ENCODE measurements around the gene BEX2.
"Not testable (repeated sequence)": the region's sequence is repeated elsewhere in the genome, so short reads cannot be mapped to it uniquely, and the experiment has no call there.

Gene BEX2

DNA sequence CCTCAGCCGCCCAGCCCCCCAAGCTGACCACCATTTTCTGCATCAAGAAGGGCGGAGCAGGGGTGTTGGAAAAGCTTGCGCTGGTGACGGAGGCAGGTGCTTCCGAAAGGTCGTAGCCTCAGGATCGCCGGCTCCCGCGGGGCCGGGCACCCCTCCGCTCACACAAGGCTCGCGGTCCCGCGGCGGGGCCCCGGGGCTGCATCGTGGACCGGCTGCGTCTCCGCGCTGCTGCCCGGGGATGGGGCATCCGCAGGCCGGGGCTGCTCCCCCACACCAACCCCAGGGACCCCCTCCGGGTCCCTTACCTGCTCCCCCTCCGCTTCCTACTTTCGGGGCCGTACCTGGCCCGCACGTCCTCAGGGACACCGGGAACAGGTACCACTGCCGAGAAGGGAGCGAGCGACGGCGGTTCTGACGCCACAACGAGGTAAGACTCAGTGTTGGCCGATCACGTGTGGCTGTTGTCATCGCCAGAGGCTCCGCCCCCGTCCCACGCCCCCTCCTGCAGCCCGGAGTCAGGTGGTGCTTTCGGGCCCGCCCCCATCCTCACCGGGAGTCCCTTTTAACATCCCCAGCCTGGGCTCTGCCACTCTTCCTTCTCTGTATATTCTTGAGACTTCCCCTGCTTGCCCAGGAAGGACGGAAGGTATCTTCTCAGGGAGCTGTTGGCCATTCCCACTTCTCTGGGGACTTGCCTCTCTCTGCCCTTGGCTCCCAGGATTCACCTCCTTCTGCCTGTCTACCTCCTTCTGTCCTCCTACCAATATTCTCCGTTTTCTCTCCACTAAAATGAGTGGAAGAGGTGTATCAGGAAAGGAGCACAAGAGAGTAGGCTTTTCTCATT lies at the start of gene BEX2:
TSS of gene BEX2 (minus strand) at position 436 of the 844 bp plus-strand sequence. CDS start 1,014 bp downstream, outside the sequence.
- peak; percentile 47 to 69 for DNase-seq (ENCODE audit: low read depth in 2 of 2)

- DNase-seq (ENCODE audit: low read depth in 2 of 2): no peak
These were observed 49.3 kb upstream of the BEX2 start for GRCh38 chrX:103360092-103360491.

GRCh38 chrX:103359605-103360004 lies 48.8 kb upstream of the BEX2 start:
- not testable (repeated sequence) for DNase-seq (ENCODE audit: low read depth in 2 of 2)

GRCh38 chrX:103357871-103358270 lies 47.1 kb upstream of the BEX2 start:
- no peak for DNase-seq (ENCODE audit: low read depth in 2 of 2)

- no peak for DNase-seq (ENCODE audit: low read depth in 2 of 2)
These were observed 46.1 kb upstream of the BEX2 start for GRCh38 chrX:103356858-103357257.

DNA sequence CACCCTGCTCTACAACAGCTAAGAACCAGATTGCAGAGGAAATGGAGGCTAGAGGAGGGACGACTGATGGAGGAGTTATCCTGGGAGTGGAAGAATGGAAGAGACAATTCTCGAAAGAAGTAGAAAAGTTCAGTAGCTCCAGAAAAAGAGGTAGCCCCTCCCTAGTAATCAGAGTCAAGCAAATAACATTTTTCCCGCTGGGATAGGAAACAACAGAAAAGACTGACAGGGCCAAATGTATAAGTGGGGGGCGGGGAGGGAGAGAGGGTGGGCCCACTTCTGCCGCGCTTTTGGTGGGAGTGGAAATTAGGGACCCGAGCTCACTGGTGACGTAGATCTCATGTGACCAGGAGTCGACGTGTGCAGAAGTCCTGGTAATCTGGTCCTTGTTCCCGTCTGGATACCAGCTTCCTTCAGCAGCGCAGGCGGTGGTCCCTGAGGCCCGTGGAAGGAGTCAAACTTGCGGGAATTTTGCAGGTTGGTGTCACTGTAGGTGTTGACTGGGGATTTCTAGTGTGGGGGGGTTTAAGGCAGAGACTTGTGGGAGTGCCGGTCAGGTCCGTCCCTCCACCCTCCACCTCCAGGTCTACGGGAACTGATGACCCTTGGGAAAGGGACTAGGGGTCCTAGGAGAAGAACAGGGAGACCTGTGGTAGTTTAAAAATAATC lies 45.5 kb upstream of the BEX2 start, which contains the start of gene TCEAL9:
TSS of gene TCEAL9 (plus strand) at position 377 of the 669 bp plus-strand sequence. CDS start 1,179 bp downstream, outside the sequence.
- DNase-seq (ENCODE audit: low read depth in 2 of 2): no peak

DNA sequence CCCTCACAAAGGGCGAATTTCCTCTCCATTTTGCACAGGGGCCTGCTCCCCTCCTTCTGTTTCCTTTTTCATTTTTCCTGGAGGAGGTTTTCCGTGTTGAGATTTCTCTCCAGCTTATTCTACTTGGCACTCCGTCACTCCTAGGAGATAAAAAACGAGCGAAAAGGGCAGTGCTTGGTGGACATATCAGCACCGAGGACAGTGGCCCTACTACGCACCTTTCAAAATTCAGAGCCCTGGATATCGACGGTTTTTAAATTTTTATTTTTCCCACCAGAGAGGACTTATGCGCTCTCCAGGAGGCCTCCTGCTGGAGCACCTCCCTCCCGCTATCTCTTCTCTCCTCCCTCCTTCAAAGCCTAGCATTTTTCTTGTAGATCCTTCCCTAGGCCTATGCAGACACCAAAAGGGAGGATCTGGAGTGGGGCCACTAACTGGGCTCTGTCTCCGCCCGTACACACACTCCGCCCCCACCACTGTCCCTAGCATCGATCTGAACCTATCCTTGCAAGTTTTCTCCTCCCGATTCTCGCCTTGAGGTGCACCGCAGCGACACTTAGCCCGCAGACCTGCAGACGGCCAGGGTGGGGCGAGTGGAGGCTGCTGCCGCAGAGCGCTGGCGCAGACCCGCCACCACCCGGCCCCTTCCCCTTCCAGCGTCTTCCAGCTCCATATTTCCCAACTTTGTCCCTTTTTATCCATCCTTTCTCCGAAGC lies 37.0 kb upstream of the BEX2 start:
- no peak for DNase-seq (ENCODE audit: low read depth in 2 of 2)

- DNase-seq (ENCODE audit: low read depth in 2 of 2): no peak
These were observed 33.8 kb upstream of the BEX2 start for GRCh38 chrX:103344606-103345005.

- DNase-seq (ENCODE audit: low read depth in 2 of 2): no peak
These were observed 32.3 kb upstream of the BEX2 start for GRCh38 chrX:103343105-103343504.

GRCh38 chrX:103338663-103339062 lies 27.9 kb upstream of the BEX2 start:
- no peak for DNase-seq (ENCODE audit: low read depth in 2 of 2)

- DNase-seq (ENCODE audit: low read depth in 2 of 2): no peak
These were observed 20.0 kb upstream of the BEX2 start for GRCh38 chrX:103330681-103331288.

DNA sequence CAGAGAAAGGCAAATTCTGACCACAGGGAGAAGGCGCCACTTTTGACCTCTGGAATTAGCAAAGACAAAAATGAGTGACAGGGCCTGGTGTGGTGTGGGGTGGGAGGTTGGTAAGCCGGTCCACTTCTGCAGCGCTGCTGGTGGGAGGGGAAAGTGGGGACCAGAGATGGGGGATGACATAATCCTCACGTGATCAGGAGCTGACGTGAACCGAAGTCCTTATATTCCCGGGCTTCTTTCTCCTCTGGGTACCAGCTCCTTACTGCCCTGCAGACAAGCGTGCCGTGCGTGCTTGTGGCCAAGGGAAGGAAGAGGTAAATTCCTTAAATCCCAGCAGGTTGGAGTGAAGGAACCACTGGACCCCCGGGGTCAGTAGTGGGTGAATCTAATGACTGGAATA lies 19.2 kb upstream of the BEX2 start, which contains the start of gene TCEAL7:
TSS of gene TCEAL7 (plus strand) at position 249 of the 400 bp plus-strand sequence. CDS start 1,165 bp downstream, outside the sequence.
- no peak for DNase-seq (ENCODE audit: low read depth in 2 of 2)

- no peak for DNase-seq (ENCODE audit: low read depth in 2 of 2)
These were observed 600 bp upstream of the BEX2 start for GRCh38 chrX:103311399-103311780.

DNA sequence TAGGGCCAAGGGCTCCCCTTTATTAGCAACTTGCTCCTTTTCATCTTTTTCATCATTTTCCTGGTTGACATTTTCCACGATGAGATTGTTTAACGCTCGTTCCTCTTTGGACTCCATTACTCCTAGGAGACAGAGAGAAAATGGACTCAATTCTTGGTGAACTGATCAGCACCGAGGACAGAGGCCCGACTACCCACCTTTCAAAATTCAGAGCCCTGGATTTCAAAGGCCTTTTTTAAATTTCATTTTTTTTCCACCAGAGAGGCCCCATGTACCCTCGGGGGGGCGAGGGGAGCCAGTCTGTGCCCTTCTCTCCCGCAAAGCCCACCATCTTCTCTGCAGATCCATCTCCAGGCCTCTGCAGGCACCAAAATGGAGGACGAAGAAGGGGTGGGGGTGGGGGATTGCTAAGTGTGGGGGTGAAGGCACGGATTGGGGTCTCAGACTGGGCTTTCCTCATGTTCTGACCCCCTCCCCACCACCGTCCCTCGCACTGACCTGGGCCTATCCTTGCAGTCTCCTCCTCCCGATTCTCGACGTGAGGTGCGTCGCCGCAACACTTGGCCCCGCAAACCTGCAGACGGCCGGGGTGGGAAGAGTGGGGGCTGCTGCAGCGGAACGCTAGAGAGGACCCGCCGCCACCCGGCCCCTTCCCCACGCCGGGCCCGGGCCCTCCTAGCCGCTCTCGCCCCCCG lies 783 bp downstream of the BEX2 start:
- no peak for DNase-seq (ENCODE audit: low read depth in 2 of 2)

GRCh38 chrX:103305666-103306065 lies 5.1 kb downstream of the BEX2 start:
- DNase-seq (ENCODE audit: low read depth in 2 of 2): not testable (repeated sequence)

DNA sequence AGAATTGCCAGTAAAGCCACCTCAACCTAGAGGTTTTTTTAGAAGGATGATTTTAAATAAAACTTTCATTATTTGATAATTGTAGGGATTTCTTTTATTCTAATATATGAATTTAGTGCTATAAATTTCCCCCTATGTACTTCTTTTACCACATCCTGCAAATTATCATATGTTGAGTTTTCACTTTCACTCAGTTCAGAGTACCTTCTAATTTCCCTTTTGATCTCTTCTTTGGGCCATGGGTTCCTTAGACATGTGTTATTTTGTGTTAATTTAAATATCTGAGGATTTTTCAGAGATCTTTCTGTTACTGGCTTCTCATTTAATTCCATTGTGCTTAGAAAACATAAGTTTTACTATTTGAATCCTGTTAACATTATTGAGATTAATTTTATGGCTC lies 6.1 kb downstream of the BEX2 start:
- DNase-seq (ENCODE audit: low read depth in 2 of 2): no peak

DNA sequence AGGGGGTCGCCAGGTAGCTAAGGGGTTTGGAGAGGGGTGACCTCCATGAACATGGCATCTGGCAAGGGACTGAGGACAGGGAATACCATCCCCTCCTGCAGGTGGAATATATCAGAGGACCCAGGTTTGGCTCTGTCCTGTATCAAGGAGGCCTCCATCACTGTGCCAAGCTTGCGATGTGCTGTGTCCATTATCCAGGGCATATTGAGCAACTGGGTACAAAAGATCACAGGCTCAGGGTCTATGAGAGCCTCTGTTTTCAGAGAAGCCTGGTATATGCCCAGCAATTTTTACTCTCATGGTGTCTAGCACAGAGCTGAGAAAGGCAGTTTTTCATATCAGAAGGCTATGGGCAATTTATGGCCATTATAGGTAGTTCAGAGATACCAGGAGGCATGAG lies 17.7 kb downstream of the BEX2 start:
- DNase-seq (ENCODE audit: low read depth in 2 of 2): no peak

GRCh38 chrX:103279624-103280023 lies 31.2 kb downstream of the BEX2 start:
- DNase-seq (ENCODE audit: low read depth in 2 of 2): no peak

GRCh38 chrX:103276581-103277002 lies 34.2 kb downstream of the BEX2 start, which contains the start of gene TCEAL5:
Gene TCEAL5 (minus strand): TSS chrX:103276750. CDS start chrX:103274563, 2,187 bp downstream.
- DNase-seq (ENCODE audit: low read depth in 2 of 2): no peak

DNA sequence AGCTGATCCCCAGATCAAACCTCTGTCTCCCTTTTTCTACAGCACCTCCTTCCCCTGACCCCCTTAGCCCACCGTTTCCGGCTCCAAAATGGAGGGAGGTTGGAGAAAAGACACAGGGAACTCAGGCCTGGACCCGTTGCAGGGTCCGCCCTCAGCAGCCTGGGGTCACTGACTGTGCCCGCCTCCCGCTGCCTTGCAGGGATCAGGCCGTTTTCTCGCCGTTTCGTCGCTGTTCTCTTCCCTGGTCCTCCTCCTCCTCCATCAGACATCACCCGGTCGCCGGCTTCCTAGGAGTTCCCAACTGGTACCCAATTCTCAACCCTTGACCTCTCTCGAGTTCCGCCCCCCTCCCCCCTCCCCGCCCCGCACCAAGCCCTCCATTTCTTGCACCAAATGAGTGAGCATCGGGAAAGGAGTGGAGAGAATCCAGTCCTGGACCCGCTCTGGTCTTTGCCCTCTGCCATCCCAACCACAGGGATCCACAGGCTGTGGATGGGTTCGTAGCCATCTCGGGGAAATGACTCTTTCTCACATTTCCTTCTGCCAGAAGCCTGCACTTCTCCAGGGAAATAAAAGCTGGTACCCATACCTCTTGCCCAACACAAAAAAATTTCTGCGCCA lies 34.7 kb downstream of the BEX2 start:
- no peak for DNase-seq (ENCODE audit: low read depth in 2 of 2)

GRCh38 chrX:103274284-103274683 lies 36.5 kb downstream of the BEX2 start:
- no peak for DNase-seq (ENCODE audit: low read depth in 2 of 2)

Measured in stimulated activated CD8-positive, alpha-beta memory T cell treated with anti-CD3 and anti-CD28 coated beads, Interleukin-2, amount 100 ng/mL, for 1 hour (primary cell).